NB4 (cell line): Measurements from ENCODE around the gene PMEL.

Source experiments
- DNase-seq: peaks from one replicate; pipeline ENCODE4 v3.0.0; 2010; ENCODE audit warnings: low read depth
- H3K4me3 ChIP-seq: one replicate; pipeline ENCODE4 v1.5.1; 2011; ENCODE audit warnings: mild to moderate bottlenecking, low read depth, low read length, moderate library complexity
- MAX ChIP-seq: IDR thresholded peaks from 2 replicates; pipeline ENCODE4 v1.6.1; 2011; ENCODE audit warnings: low read depth, low read length
- MYC ChIP-seq: IDR thresholded peaks from 2 replicates; pipeline ENCODE4 v1.6.1; 2011; ENCODE audit warnings: low read depth, low read length
- POLR2A ChIP-seq: IDR thresholded peaks from 2 replicates; pipeline ENCODE4 v1.6.1; 2011; ENCODE audit warnings: mild to moderate bottlenecking; ENCODE audit not compliant: insufficient read length; ENCODE audit errors: extremely low read depth
- TF ChIP-seq, protein P1 (sequence below): IDR thresholded peaks from one replicate; pipeline ENCODE4 v1.5.1; 2012; ENCODE audit warnings: low read depth, low read length

Gene PMEL

DNA sequence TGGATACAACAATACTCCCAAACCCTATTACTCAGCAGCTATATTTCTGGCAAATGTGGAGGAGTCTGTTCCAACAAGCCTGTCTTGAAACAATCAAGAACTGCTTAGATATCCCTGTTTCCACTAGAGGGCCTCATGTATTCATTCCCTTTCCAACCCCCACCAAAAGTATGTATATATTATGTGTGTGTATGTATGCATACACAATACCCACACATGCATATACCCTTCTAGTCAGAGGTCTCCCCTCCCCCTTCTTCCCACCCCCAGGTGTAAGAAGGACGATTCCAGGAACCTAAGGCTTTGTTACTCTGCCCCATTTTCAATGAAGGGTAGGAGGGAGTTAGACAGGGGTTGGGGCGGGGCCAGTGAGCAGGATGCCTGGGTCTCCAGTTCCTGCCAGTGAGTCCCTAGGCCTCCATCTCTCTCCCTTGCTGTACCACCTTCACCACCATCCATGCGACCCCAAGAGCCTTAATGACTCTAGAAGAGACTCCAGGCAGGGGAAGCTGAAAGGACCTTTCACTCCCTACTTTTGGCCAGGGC, 35.0 kb downstream of the PMEL start, which contains the start of gene DGKA:
Gene DGKA (plus strand): TSS at position 392 of the 546 bp plus-strand sequence. CDS start 5,342 bp downstream, outside the sequence.
- DNase-seq, result peak; percentile 88
- no peak for TF ChIP-seq MAX
- TF ChIP-seq, protein P1, sequence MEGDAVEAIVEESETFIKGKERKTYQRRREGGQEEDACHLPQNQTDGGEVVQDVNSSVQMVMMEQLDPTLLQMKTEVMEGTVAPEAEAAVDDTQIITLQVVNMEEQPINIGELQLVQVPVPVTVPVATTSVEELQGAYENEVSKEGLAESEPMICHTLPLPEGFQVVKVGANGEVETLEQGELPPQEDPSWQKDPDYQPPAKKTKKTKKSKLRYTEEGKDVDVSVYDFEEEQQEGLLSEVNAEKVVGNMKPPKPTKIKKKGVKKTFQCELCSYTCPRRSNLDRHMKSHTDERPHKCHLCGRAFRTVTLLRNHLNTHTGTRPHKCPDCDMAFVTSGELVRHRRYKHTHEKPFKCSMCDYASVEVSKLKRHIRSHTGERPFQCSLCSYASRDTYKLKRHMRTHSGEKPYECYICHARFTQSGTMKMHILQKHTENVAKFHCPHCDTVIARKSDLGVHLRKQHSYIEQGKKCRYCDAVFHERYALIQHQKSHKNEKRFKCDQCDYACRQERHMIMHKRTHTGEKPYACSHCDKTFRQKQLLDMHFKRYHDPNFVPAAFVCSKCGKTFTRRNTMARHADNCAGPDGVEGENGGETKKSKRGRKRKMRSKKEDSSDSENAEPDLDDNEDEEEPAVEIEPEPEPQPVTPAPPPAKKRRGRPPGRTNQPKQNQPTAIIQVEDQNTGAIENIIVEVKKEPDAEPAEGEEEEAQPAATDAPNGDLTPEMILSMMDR, result peak; percentile 80
- H3K4me3 ChIP-seq, result peak within 1 kb of the TSS; percentile 65

GRCh38 chr12:55929306-55929791, 36.5 kb downstream of the PMEL start:
- H3K4me3 ChIP-seq, result peak overlapping the region; percentile 37
- peak; percentile 89 for DNase-seq
- TF ChIP-seq MAX (0 out of 2 replicates have a peak, but pooled peaks have one; percentile 6), POLR2A (peak; percentile 39), MYC (no peak)
- TF ChIP-seq, protein P1, result no peak

- peak; percentile 67; the same call in 1 of the 2 replicates for TF ChIP-seq MYC
- peak; percentile 85 for TF ChIP-seq POLR2A
- TF ChIP-seq, protein P1, result no peak
- peak within 1 kb of the TSS; percentile 96 for H3K4me3 ChIP-seq
- peak; percentile 98 for DNase-seq
Observed at GRCh38 chr12:55927588-55928502, 38.0 kb downstream of the PMEL start, which contains the start of gene PYM1. TSS of gene PYM1 (minus strand) at chr12:55927894. CDS start at chr12:55927761, 133 bp downstream.

GRCh38 chr12:55926738-55927587, 38.9 kb downstream of the PMEL start:
- peak overlapping the region; percentile 96 for H3K4me3 ChIP-seq
- peak; percentile 98 for DNase-seq
- TF ChIP-seq MAX (peak; percentile 64), MYC (peak; percentile 23; the same call in 1 of the 2 replicates), POLR2A (peak; percentile 49)
- TF ChIP-seq, protein P1, result peak; percentile 63

DNA sequence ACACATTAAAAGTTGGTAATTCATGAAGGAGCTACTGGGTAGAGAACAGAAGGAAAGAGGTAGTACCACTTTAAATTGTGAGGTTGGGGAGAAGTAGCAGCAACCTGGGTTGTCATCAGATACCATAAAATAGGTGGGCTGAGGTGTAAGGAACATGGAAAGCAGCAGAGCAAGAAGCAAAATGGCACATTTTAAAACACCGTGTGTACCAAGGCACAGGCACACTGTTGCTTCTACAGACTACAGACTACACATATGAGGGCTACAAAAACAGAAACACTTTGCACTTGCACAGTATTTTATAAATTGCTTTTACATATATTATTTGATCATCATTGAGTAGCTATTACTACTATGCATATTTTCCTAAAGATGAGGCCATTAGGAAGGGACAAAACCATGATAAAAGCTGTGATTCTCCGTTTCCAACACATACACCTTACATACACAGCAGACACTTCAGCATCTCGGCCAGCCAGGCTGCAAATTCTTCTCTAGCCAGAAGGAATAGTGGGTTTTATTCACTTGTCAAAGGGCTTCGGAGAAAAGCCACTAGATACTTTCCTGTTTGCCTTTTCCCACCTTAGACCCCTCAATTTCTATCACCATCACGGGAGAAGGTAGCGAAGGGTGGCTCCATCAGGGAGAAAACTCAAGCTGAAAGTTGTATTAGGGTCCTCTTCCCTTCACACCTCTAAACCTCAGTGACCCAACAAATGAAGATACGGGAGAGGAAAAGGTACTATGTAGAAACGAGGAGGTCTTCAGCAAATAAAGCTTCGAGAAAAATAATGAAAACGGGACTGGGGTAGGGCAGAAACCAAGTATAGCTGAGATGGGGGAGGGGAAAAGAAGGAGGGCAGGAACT, 39.7 kb downstream of the PMEL start:
- DNase-seq, result no peak
- no peak for TF ChIP-seq POLR2A
- TF ChIP-seq, protein P1, result no peak
- no peak for TF ChIP-seq MYC

More for the DNA sequence above, 39.7 kb downstream of the PMEL start:
- H3K4me3 ChIP-seq, result peak overlapping the region; percentile 96
